Gastroesophageal sphincter (tissue), 4 donors: ENCODE results near the gene ARHGAP6. TPM values are rescaled to one million over a fixed set of nuclear protein-coding genes. Genes with fewer than 3 reads are reported as not detected.

Experiments
- ATAC-seq: fragments of 150-250 bp; one replicate; pipeline ENCODE4 v1.9.1; 2016; ENCODE audit warnings: mild to moderate bottlenecking, moderate library complexity
- H3K27ac ChIP-seq, 4 donors: fragments of 200-600 bp; sonication (generic) in 3 of 4; 1 replicate in 3 of 4; 2 replicates in 1 of 4; pipeline ENCODE4 v1.5.1; 2016 to 2019
- H3K27me3 ChIP-seq: fragments of 200-600 bp; sonication (generic); one replicate; pipeline ENCODE4 v1.5.1; 2019
- H3K36me3 ChIP-seq, 2 donors: fragments of 200-600 bp; sonication (generic); one replicate each; pipeline ENCODE4 v1.5.1; 2019; ENCODE audit warnings: control low read depth in 1 of 2
- H3K4me1 ChIP-seq, 3 donors: fragments of 200-600 bp; sonication (generic); 1 replicate in 2 of 3; 2 replicates in 1 of 3; pipeline ENCODE4 v1.5.1; 2016 to 2019; ENCODE audit warnings: control low read depth in 2 of 3
- H3K4me3 ChIP-seq, 2 donors: fragments of 200-600 bp; sonication (generic); one replicate each; pipeline ENCODE4 v1.5.1; 2019; ENCODE audit warnings: mild to moderate bottlenecking in 1 of 2, moderate library complexity in 1 of 2
- H3K9me3 ChIP-seq, 3 donors: fragments of 200-600 bp; sonication (generic); one replicate each; pipeline ENCODE4 v1.5.1; 2017 to 2019; ENCODE audit warnings: control low read depth in 2 of 3
- CTCF ChIP-seq, 4 experiments: fragments of 200-600 bp in 2 of 4; fragments of 450-650 bp in 2 of 4; sonication (generic) in 1 of 4; IDR thresholded peaks; one replicate each; pipeline ENCODE4 v1.5.1; 2017 to 2019; ENCODE audit warnings: antibody characterized with exemption in 4 of 4, mild to moderate bottlenecking in 2 of 4, moderate library complexity in 2 of 4
- EP300 ChIP-seq: sonication (generic); formaldehyde crosslinking; IDR thresholded peaks from one replicate; pipeline ENCODE4 v1.6.1; 2017; ENCODE audit warnings: antibody characterized with exemption, mild to moderate bottlenecking
- POLR2A ChIP-seq, 2 donors: fragments of 450-650 bp; IDR thresholded peaks; one replicate each; pipeline ENCODE4 v1.6.1; 2017; ENCODE audit warnings: antibody characterized with exemption in 2 of 2, mild to moderate bottlenecking in 2 of 2, moderate library complexity in 1 of 2
- POLR2AphosphoS5 ChIP-seq: sonication (generic); formaldehyde crosslinking; IDR thresholded peaks from one replicate; pipeline ENCODE4 v1.6.1; 2017; ENCODE audit warnings: antibody characterized with exemption
- WGBS, 2 donors: methylation state at CpG; one replicate each; pipeline ENCODE4 v1.1.5; 2018; ENCODE audit warnings: low coverage in 1 of 2; 5-methylcytosine and 5-hydroxymethylcytosine counted together
- total RNA-seq, 4 donors: library from RNA; depleted of rRNA; stranded (reverse); fragments of >200 nt; gene quantifications; one replicate each; pipeline ENCODE4 v1.1.0, GENCODE V29; 2016

ARHGAP6 gene
- total RNA-seq, 4 donors from 2014 or later, result 25.2 to 35.1 (median 31.8) TPM

- TF ChIP-seq EP300, result no peak
- no peak for TF ChIP-seq CTCF (IDR thresholded peaks at IDR 0.05)
- no peak for TF ChIP-seq POLR2AphosphoS5
- TF ChIP-seq POLR2A (IDR thresholded peaks at IDR 0.05), result no peak
- H3K36me3 ChIP-seq, result peaks cover 0 to 13% of the 10 kb centered on the region in 2 donors
- no peaks in the 10 kb centered on the region for H3K9me3 ChIP-seq
- no peaks in the 10 kb centered on the region for H3K4me1 ChIP-seq
- 57 to 65% methylated on average over 3 to 4 of the region's 4 CpGs for WGBS, 2 donors
- H3K27me3 ChIP-seq, result no peaks in the 10 kb centered on the region
- ATAC-seq, result no peak
- H3K27ac ChIP-seq, result no peak overlapping the region
- no peak overlapping the region for H3K4me3 ChIP-seq
Measured at GRCh38 chrX:11172415-11172814, 493.3 kb downstream of the ARHGAP6 start.

GRCh38 chrX:11171956-11172355 is 493.8 kb downstream of the ARHGAP6 start:
- Histone ChIP-seq H3K36me3 (peaks cover 0 to 13% of the 10 kb centered on the region in 2 donors), H3K27me3 (no peaks in the 10 kb centered on the region), H3K4me1 (no peaks in the 10 kb centered on the region), H3K27ac (no peak overlapping the region), H3K9me3 (no peaks in the 10 kb centered on the region), H3K4me3 (no peak overlapping the region)
- TF ChIP-seq CTCF (IDR thresholded peaks at IDR 0.05) (no peak), POLR2AphosphoS5 (no peak), EP300 (no peak), POLR2A (IDR thresholded peaks at IDR 0.05) (no peak)
- ATAC-seq, result no peak
- 64 to 85% methylated on average over 3 to 4 of the region's 4 CpGs for WGBS, 2 donors

GRCh38 chrX:11164433-11164832 is 501.3 kb downstream of the ARHGAP6 start:
- H3K27ac ChIP-seq, result no peak overlapping the region
- H3K27me3 ChIP-seq, result no peaks in the 10 kb centered on the region
- ATAC-seq, result no peak
- no peak overlapping the region for H3K4me3 ChIP-seq
- WGBS, 2 donors, result 62 to 77% methylated on average over 4 to 6 of the region's 6 CpGs
- no peaks in the 10 kb centered on the region for H3K4me1 ChIP-seq
- H3K9me3 ChIP-seq, result no peaks in the 10 kb centered on the region
- no peak for TF ChIP-seq EP300
- TF ChIP-seq POLR2A (IDR thresholded peaks at IDR 0.05), result no peak
- no peak for TF ChIP-seq CTCF (IDR thresholded peaks at IDR 0.05)
- no peak for TF ChIP-seq POLR2AphosphoS5
- H3K36me3 ChIP-seq, result peaks cover 0 to 8% of the 10 kb centered on the region in 2 donors

GRCh38 chrX:11159149-11159548 is 506.6 kb downstream of the ARHGAP6 start:
- Histone ChIP-seq H3K9me3 (no peaks in the 10 kb centered on the region), H3K27ac (no peak overlapping the region), H3K36me3 (peaks cover 0 to 17% of the 10 kb centered on the region in 2 donors), H3K27me3 (no peaks in the 10 kb centered on the region), H3K4me3 (no peak overlapping the region), H3K4me1 (no peaks in the 10 kb centered on the region)
- TF ChIP-seq POLR2A (IDR thresholded peaks at IDR 0.05) (no peak), CTCF (IDR thresholded peaks at IDR 0.05) (no peak), POLR2AphosphoS5 (no peak), EP300 (no peak)
- no peak for ATAC-seq
- 80 to 100% methylated on average over 1 of the region's 1 CpG for WGBS, 2 donors

GRCh38 chrX:11151799-11152559 is 513.7 kb downstream of the ARHGAP6 start:
- 66 to 77% methylated on average over 4 of the region's 4 CpGs for WGBS, 2 donors
- H3K27ac ChIP-seq, result no peak overlapping the region
- no peaks in the 10 kb centered on the region for H3K27me3 ChIP-seq
- H3K36me3 ChIP-seq, result peaks cover 0 to 19% of the 10 kb centered on the region in 2 donors
- H3K9me3 ChIP-seq, result no peaks in the 10 kb centered on the region
- no peaks in the 10 kb centered on the region for H3K4me1 ChIP-seq
- TF ChIP-seq EP300 (no peak), POLR2A (IDR thresholded peaks at IDR 0.05) (no peak), CTCF (IDR thresholded peaks at IDR 0.05) (no peak), POLR2AphosphoS5 (no peak)
- ATAC-seq, result no peak
- no peak overlapping the region for H3K4me3 ChIP-seq
